ENCODE measurements around the gene GGCX.
A peak's percentile ranks its signal among the peaks of the same experiment; 100 is the strongest.
"Not testable (repeated sequence)": the region's sequence is repeated elsewhere in the genome, so short reads cannot be mapped to it uniquely, and the experiment has no call there.

The GGCX gene

GRCh38 chr2:85561280-85562212 is at the start of gene GGCX:
TSS of gene GGCX (minus strand) at chr2:85561493. CDS start at chr2:85561428, 65 bp downstream.
- peak; percentile 96 for DNase-seq (ENCODE audit: extremely low spot score)
- TF ChIP-seq CTCF (IDR thresholded peaks at IDR 0.05; ENCODE audit: control extremely low read depth, extremely low read depth, low read depth, missing control alignments) = no peak
- POLR2A ChIA-PET = interaction anchor here (0.6 to 2.6 kb wide), 8 partner anchors 9 to 890 kb away, joined by 3 to 17 read pairs (median 8); partner anchors contain the start of genes MAT2A and RNF181
- CTCF ChIA-PET = interaction anchor here (1.0 to 6.2 kb wide), 4 partner anchors 11 to 141 kb away, joined by 3 to 55 read pairs (median 4); partner anchors contain the start of gene TMEM150A

- DNase-seq (ENCODE audit: extremely low spot score) = no peak
- TF ChIP-seq CTCF (IDR thresholded peaks at IDR 0.05; ENCODE audit: control extremely low read depth, extremely low read depth, low read depth, missing control alignments) = no peak
- CTCF ChIA-PET = interaction anchor here (0.8 to 3.3 kb wide), 2 partner anchors 10 to 30 kb away, joined by 3 to 11 read pairs; no protein-coding TSS in a partner anchor
- POLR2A ChIA-PET = interaction anchor here (0.5 to 1.3 kb wide), 2 partner anchors 8 to 12 kb away, joined by 4 to 5 read pairs; partner anchors contain the start of gene RNF181
These were observed 46.2 kb upstream of the GGCX start for GRCh38 chr2:85607268-85608215.

GRCh38 chr2:85606116-85606455 is 44.8 kb upstream of the GGCX start:
- POLR2A ChIA-PET = interaction anchor here (1.1 kb wide), 1 partner anchor 11 kb away, joined by 3 read pairs; the partner anchor contains the start of gene RNF181

GRCh38 chr2:85605406-85606115 is 44.3 kb upstream of the GGCX start:
- ChIA-PET POLR2A (interaction anchor here (1.1 kb wide), 1 partner anchor 10 kb away, joined by 3 read pairs; the partner anchor contains the start of gene RNF181), CTCF (interaction anchor here (1.4 to 3.3 kb wide), 3 partner anchors 21 to 50 kb away, joined by 3 to 11 read pairs (median 5); partner anchors contain the start of gene VAMP5)
- no peak for DNase-seq (ENCODE audit: extremely low spot score)
- no peak for TF ChIP-seq CTCF (IDR thresholded peaks at IDR 0.05; ENCODE audit: control extremely low read depth, extremely low read depth, low read depth, missing control alignments)

More at GRCh38 chr2:85606116-85606455, 44.8 kb upstream of the GGCX start:
- no peak for TF ChIP-seq CTCF (IDR thresholded peaks at IDR 0.05; ENCODE audit: control extremely low read depth, extremely low read depth, low read depth, missing control alignments)
- no peak for DNase-seq (ENCODE audit: extremely low spot score)
- CTCF ChIA-PET = interaction anchor here (1.4 to 3.3 kb wide), 2 partner anchors 22 to 31 kb away, joined by 3 to 11 read pairs; partner anchors contain the start of gene VAMP5

GRCh38 chr2:85604568-85605339 is 43.5 kb upstream of the GGCX start:
- POLR2A ChIA-PET = no interaction called here
- CTCF ChIA-PET = interaction anchor here (1.0 to 3.3 kb wide), 4 partner anchors 21 to 50 kb away, joined by 3 to 11 read pairs (median 4); partner anchors contain the start of gene VAMP5
- no peak for DNase-seq (ENCODE audit: extremely low spot score)
- no peak for TF ChIP-seq CTCF (IDR thresholded peaks at IDR 0.05; ENCODE audit: control extremely low read depth, extremely low read depth, low read depth, missing control alignments)

GRCh38 chr2:85604133-85604444 is 42.8 kb upstream of the GGCX start:
- DNase-seq (ENCODE audit: extremely low spot score) = not testable (repeated sequence)
- POLR2A ChIA-PET = interaction anchor here (1.3 kb wide), 1 partner anchor 9 kb away, joined by 4 read pairs; the partner anchor contains the start of gene RNF181
- CTCF ChIA-PET = interaction anchor here (1.0 to 2.2 kb wide), 2 partner anchors 26 to 49 kb away, joined by 3 to 5 read pairs; no protein-coding TSS in a partner anchor

Data from GM10248 (cell line).